Activated CD4-positive, alpha-beta memory T cell treated with anti-CD3 and anti-CD28 coated beads for 36 hours (primary cell): Measurements from ENCODE around the gene MFAP2. TPM values are rescaled to one million over a fixed set of nuclear protein-coding genes. Genes with fewer than 3 reads are reported as not detected.

Experiments
- CTCF ChIA-PET: fragments of 350-600 bp; sonication (Branson Sonifier 250); formaldehyde crosslinking; loops from one replicate; lab custom pipeline; 2021; ENCODE audit warnings: antibody characterized with exemption, inconsistent platforms; lab: Charles Lee
- POLR2A ChIA-PET: fragments of 350-600 bp; sonication (Branson Sonifier 250); formaldehyde crosslinking; loops from one replicate; lab custom pipeline; 2021; ENCODE audit warnings: antibody characterized with exemption; lab: Charles Lee
- DNase-seq: peaks from one replicate; pipeline ENCODE4 v3.0.0-alpha.2; 2020
- H3K27ac Mint-ChIP-seq: one replicate; pipeline ENCODE4 v1.8.0; 2021; ENCODE audit warnings: mixed read lengths
- H3K27me3 Mint-ChIP-seq: one replicate; pipeline ENCODE4 v1.8.0; 2021; ENCODE audit warnings: mixed read lengths
- H3K36me3 Mint-ChIP-seq: one replicate; pipeline ENCODE4 v1.8.0; 2021; ENCODE audit warnings: mixed read lengths
- H3K4me1 Mint-ChIP-seq: one replicate; pipeline ENCODE4 v1.8.0; 2021; ENCODE audit warnings: low read depth, mixed read lengths
- H3K4me3 Mint-ChIP-seq: one replicate; pipeline ENCODE4 v1.8.0; 2021; ENCODE audit warnings: mild to moderate bottlenecking, mixed read lengths
- H3K9me3 Mint-ChIP-seq: one replicate; pipeline ENCODE4 v1.8.0; 2021; ENCODE audit warnings: mixed read lengths
- intact Hi-C: fragments of 100-400 bp; cut with micrococcal nuclease; formaldehyde crosslinking; loops from one replicate; pipeline ENCODE4 v1.15.1; 2023
- total RNA-seq, 2 experiments: library from RNA; stranded (reverse); gene quantifications; one replicate each; pipeline ENCODE4 v1.2.3, GENCODE V29; 2021

MFAP2 gene, protein sequence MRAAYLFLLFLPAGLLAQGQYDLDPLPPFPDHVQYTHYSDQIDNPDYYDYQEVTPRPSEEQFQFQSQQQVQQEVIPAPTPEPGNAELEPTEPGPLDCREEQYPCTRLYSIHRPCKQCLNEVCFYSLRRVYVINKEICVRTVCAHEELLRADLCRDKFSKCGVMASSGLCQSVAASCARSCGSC
- total RNA-seq = not detected

GRCh38 chr1:16980473-16981268 lies at the start of gene MFAP2:
Gene MFAP2 (minus strand): TSS chr1:16980620. CDS start chr1:16978273, 2,347 bp downstream.
- Mint-ChIP-seq H3K4me1 (peaks cover 9% of the 10 kb centered on the region), H3K27me3 (peaks cover 18% of the 10 kb centered on the region), H3K27ac (no peak within 1 kb of the TSS), H3K4me3 (peak within 1 kb of the TSS; percentile 1), H3K9me3 (no peaks in the 10 kb centered on the region), H3K36me3 (peaks cover 2% of the 10 kb centered on the region)
- no peak for DNase-seq
- intact Hi-C loops = no loop called here
- POLR2A ChIA-PET = no interaction called here
- CTCF ChIA-PET = interaction anchor here (0.8 to 1.2 kb wide), 2 partner anchors 19 to 20 kb away, joined by 3 read pairs; no protein-coding TSS in a partner anchor

GRCh38 chr1:17030206-17030605 lies 49.8 kb upstream of the MFAP2 start:
- DNase-seq = no peak
- Mint-ChIP-seq H3K27ac (peak overlapping the region; percentile 38), H3K4me1 (no peaks in the 10 kb centered on the region), H3K36me3 (peaks cover 17% of the 10 kb centered on the region), H3K9me3 (no peaks in the 10 kb centered on the region), H3K4me3 (no peak overlapping the region), H3K27me3 (no peaks in the 10 kb centered on the region)
- CTCF ChIA-PET = interaction anchor here (0.7 kb wide), 1 partner anchor 321 kb away, joined by 5 read pairs; no protein-coding TSS in a partner anchor
- intact Hi-C loops = no loop called here
- POLR2A ChIA-PET = no interaction called here

- ChIA-PET CTCF (no interaction called here), POLR2A (no interaction called here)
- no peak for DNase-seq
- no peaks in the 10 kb centered on the region for H3K4me1 Mint-ChIP-seq
- no peak overlapping the region for H3K4me3 Mint-ChIP-seq
- no peaks in the 10 kb centered on the region for H3K27me3 Mint-ChIP-seq
- H3K9me3 Mint-ChIP-seq = no peaks in the 10 kb centered on the region
- H3K27ac Mint-ChIP-seq = no peak overlapping the region
- intact Hi-C loops = no loop called here
- H3K36me3 Mint-ChIP-seq = peaks cover 25% of the 10 kb centered on the region
Observed at GRCh38 chr1:17028662-17029188, 48.3 kb upstream of the MFAP2 start.

- H3K27ac Mint-ChIP-seq = no peak overlapping the region
- no peak for DNase-seq
- no peaks in the 10 kb centered on the region for H3K9me3 Mint-ChIP-seq
- POLR2A ChIA-PET = no interaction called here
- H3K4me3 Mint-ChIP-seq = no peak overlapping the region
- CTCF ChIA-PET = interaction anchor here (1.2 kb wide), 1 partner anchor 76 kb away, joined by 3 read pairs; no protein-coding TSS in a partner anchor
- peaks cover 28% of the 10 kb centered on the region for H3K36me3 Mint-ChIP-seq
- H3K4me1 Mint-ChIP-seq = no peaks in the 10 kb centered on the region
- intact Hi-C loops = no loop called here
- H3K27me3 Mint-ChIP-seq = no peaks in the 10 kb centered on the region
Observed at GRCh38 chr1:17027900-17028299, 47.5 kb upstream of the MFAP2 start.

DNA sequence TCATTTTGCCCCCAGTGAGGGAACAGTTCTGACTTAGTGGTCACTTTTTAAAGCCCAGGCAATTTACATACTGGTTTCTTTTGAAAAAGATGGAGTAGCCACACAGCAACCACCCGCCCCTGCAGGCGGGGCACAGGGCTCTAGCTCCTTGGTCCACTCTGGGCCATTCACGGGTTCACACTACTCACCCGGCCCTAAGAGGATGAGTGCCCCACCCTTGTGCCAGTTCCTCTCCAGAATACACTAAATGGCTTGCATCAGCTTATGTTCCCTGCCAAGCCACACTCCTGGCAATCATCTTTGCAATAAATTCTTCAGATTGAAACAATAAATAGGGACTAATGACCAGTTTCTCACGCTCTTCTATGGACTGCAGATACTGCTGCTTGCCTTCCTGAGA lies 47.0 kb upstream of the MFAP2 start:
- H3K27ac Mint-ChIP-seq = no peak overlapping the region
- no peak for DNase-seq
- POLR2A ChIA-PET = no interaction called here
- no peaks in the 10 kb centered on the region for H3K9me3 Mint-ChIP-seq
- no peaks in the 10 kb centered on the region for H3K27me3 Mint-ChIP-seq
- peaks cover 30% of the 10 kb centered on the region for H3K36me3 Mint-ChIP-seq
- H3K4me1 Mint-ChIP-seq = no peaks in the 10 kb centered on the region
- intact Hi-C loops = no loop called here
- CTCF ChIA-PET = interaction anchor here (1.2 kb wide), 1 partner anchor 76 kb away, joined by 3 read pairs; no protein-coding TSS in a partner anchor
- no peak overlapping the region for H3K4me3 Mint-ChIP-seq

DNA sequence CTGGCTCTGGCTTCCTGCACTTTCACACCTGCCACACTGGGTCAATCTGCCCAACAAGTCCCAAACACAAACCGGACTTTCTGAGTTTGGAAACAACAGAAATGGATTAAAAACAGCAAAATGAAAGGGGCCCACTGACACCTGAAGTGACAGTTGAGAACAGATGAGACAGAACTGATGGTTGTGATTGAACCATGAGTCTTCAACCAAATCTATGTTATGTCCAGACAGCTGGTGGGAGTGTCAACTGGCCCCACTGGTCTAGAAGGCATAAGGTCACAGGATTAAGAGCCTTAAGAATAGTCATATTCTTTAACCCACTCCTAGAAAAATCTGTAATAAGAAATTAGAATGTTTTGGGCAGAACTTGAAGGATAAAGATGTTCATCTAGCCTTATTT lies 44.3 kb upstream of the MFAP2 start:
- no peak overlapping the region for H3K27ac Mint-ChIP-seq
- H3K4me1 Mint-ChIP-seq = no peaks in the 10 kb centered on the region
- peaks cover 36% of the 10 kb centered on the region for H3K36me3 Mint-ChIP-seq
- no peak for DNase-seq
- ChIA-PET CTCF (no interaction called here), POLR2A (no interaction called here)
- intact Hi-C loops = no loop called here
- no peaks in the 10 kb centered on the region for H3K9me3 Mint-ChIP-seq
- H3K27me3 Mint-ChIP-seq = no peaks in the 10 kb centered on the region
- no peak overlapping the region for H3K4me3 Mint-ChIP-seq

GRCh38 chr1:17023573-17023972 lies 43.2 kb upstream of the MFAP2 start:
- peaks cover 44% of the 10 kb centered on the region for H3K36me3 Mint-ChIP-seq
- no peak for DNase-seq
- CTCF ChIA-PET = interaction anchor here (2.0 kb wide), 1 partner anchor 72 kb away, joined by 7 read pairs; no protein-coding TSS in a partner anchor
- no peaks in the 10 kb centered on the region for H3K9me3 Mint-ChIP-seq
- H3K27me3 Mint-ChIP-seq = no peaks in the 10 kb centered on the region
- POLR2A ChIA-PET = no interaction called here
- intact Hi-C loops = no loop called here
- no peak overlapping the region for H3K4me3 Mint-ChIP-seq
- no peak overlapping the region for H3K27ac Mint-ChIP-seq
- peaks cover 7% of the 10 kb centered on the region for H3K4me1 Mint-ChIP-seq

DNA sequence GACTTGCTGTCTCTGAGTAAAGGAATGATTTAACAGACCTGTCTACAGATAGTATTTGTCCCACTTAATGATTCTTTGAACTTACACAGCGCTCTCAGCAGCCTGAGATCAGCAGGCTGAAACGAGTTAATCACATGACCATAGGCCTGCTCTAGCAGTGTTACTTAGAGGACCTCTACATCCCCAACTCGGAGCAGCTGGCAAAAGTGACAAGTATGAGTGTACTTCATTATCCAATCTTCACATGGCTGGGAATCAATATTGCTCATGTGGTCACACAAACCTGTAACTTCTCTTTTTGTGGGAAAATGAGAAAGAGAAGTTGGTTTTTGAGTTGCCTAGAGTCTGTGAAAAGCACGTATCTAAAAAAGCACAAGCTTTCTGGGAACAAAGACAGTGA lies 42.7 kb upstream of the MFAP2 start:
- POLR2A ChIA-PET = no interaction called here
- no peak overlapping the region for H3K27ac Mint-ChIP-seq
- DNase-seq = no peak
- H3K4me3 Mint-ChIP-seq = no peak overlapping the region
- H3K36me3 Mint-ChIP-seq = peaks cover 42% of the 10 kb centered on the region
- H3K9me3 Mint-ChIP-seq = no peaks in the 10 kb centered on the region
- H3K4me1 Mint-ChIP-seq = peaks cover 7% of the 10 kb centered on the region
- intact Hi-C loops = no loop called here
- CTCF ChIA-PET = interaction anchor here (2.0 kb wide), 1 partner anchor 71 kb away, joined by 7 read pairs; no protein-coding TSS in a partner anchor
- no peaks in the 10 kb centered on the region for H3K27me3 Mint-ChIP-seq

- POLR2A ChIA-PET = no interaction called here
- Mint-ChIP-seq H3K4me1 (peaks cover 7% of the 10 kb centered on the region), H3K36me3 (peaks cover 37% of the 10 kb centered on the region), H3K27me3 (no peaks in the 10 kb centered on the region), H3K9me3 (no peaks in the 10 kb centered on the region), H3K27ac (no peak overlapping the region), H3K4me3 (no peak overlapping the region)
- intact Hi-C loops = no loop called here
- DNase-seq = no peak
- CTCF ChIA-PET = interaction anchor here (2.0 kb wide), 1 partner anchor 70 kb away, joined by 7 read pairs; no protein-coding TSS in a partner anchor
Observed at GRCh38 chr1:17021896-17022295, 41.5 kb upstream of the MFAP2 start.

DNA sequence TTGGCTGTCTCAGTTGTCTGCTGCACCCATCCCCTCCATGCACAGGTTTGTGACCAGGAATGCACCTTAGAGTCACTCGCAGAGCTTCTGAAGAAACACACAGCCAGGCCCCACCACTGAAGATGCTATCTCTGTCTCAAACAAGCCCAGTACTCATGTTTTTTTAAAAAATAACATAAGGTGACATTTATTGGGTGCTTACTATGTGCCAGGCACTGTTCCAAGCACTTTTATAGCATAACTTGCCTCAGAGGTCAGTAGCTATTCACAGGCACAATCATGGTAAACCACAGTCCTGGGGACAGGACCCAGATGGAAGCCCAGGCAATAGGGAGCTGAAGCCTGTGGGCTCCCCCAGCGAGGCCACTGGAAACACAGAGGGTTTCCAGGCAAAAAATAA lies 40.1 kb upstream of the MFAP2 start:
- no peaks in the 10 kb centered on the region for H3K9me3 Mint-ChIP-seq
- peaks cover 7% of the 10 kb centered on the region for H3K4me1 Mint-ChIP-seq
- no peak overlapping the region for H3K4me3 Mint-ChIP-seq
- ChIA-PET CTCF (interaction anchor here (0.9 kb wide), 1 partner anchor 60 kb away, joined by 3 read pairs; no protein-coding TSS in a partner anchor), POLR2A (no interaction called here)
- H3K36me3 Mint-ChIP-seq = peaks cover 36% of the 10 kb centered on the region
- DNase-seq = no peak
- no peaks in the 10 kb centered on the region for H3K27me3 Mint-ChIP-seq
- H3K27ac Mint-ChIP-seq = no peak overlapping the region
- intact Hi-C loops = no loop called here

- peaks cover 29% of the 10 kb centered on the region for H3K36me3 Mint-ChIP-seq
- CTCF ChIA-PET = interaction anchor here (1.4 kb wide), 1 partner anchor 59 kb away, joined by 5 read pairs; no protein-coding TSS in a partner anchor
- H3K27ac Mint-ChIP-seq = peak overlapping the region; percentile 52
- H3K9me3 Mint-ChIP-seq = no peaks in the 10 kb centered on the region
- DNase-seq = no peak
- intact Hi-C loops = no loop called here
- H3K27me3 Mint-ChIP-seq = no peaks in the 10 kb centered on the region
- peaks cover 7% of the 10 kb centered on the region for H3K4me1 Mint-ChIP-seq
- no peak overlapping the region for H3K4me3 Mint-ChIP-seq
- POLR2A ChIA-PET = no interaction called here
Observed at GRCh38 chr1:17018849-17019248, 38.4 kb upstream of the MFAP2 start.

- Mint-ChIP-seq H3K4me3 (no peak overlapping the region), H3K27ac (no peak overlapping the region), H3K36me3 (peaks cover 23% of the 10 kb centered on the region), H3K9me3 (no peaks in the 10 kb centered on the region), H3K27me3 (no peaks in the 10 kb centered on the region), H3K4me1 (peaks cover 7% of the 10 kb centered on the region)
- ChIA-PET POLR2A (no interaction called here), CTCF (interaction anchor here (0.8 kb wide), 1 partner anchor 23 kb away, joined by 3 read pairs; no protein-coding TSS in a partner anchor)
- no peak for DNase-seq
- intact Hi-C loops = no loop called here
Observed at GRCh38 chr1:17017435-17017834, 37.0 kb upstream of the MFAP2 start.
